ENCODE data around the gene RIMBP2. TPM values are rescaled to one million over a fixed set of nuclear protein-coding genes. Genes with fewer than 3 reads are reported as not detected.

RIMBP2 gene
- total and polyA plus RNA-seq, 4 donors: 0.05 to 2.9 (median 0.95) TPM

- TF ChIP-seq CTCF (IDR thresholded peaks at IDR 0.05; ENCODE audit: control extremely low read depth, extremely low read depth): no peak
- Histone ChIP-seq H3K4me1 (ENCODE audit: control insufficient read depth in 5 of 5, insufficient read depth in 5 of 5, low read length in 5 of 5) (no peaks in the 10 kb centered on the region), H3K27ac (ENCODE audit: low read depth in 1 of 2, low read length in 1 of 2) (no peak overlapping the region), H3K4me3 (no peak overlapping the region), H3K27me3 (ENCODE audit: control insufficient read depth in 3 of 3, insufficient read depth in 3 of 3, low read length in 2 of 3) (no peaks in the 10 kb centered on the region), H3K9me3 (ENCODE audit: control insufficient read depth in 4 of 4, insufficient read depth in 3 of 4, low read length in 3 of 4) (peaks cover 0 to 18% (median under 1%) of the 10 kb centered on the region in 4 donors), H3K9ac (ENCODE audit: insufficient read depth in 1 of 2, low read length in 2 of 2) (no peak overlapping the region), H3K36me3 (ENCODE audit: control insufficient read depth in 4 of 4, insufficient read depth in 4 of 4, low read length in 4 of 4) (no peaks in the 10 kb centered on the region)
- no peak for DNase-seq
- 90 to 93% methylated on average over 20 of the region's 20 CpGs for WGBS, 2 donors
- no peak for ATAC-seq (ENCODE audit: insufficient read depth, low FRiP score)
Observed at GRCh38 chr12:130668286-130669204, 47.6 kb downstream of the RIMBP2 start.

DNA sequence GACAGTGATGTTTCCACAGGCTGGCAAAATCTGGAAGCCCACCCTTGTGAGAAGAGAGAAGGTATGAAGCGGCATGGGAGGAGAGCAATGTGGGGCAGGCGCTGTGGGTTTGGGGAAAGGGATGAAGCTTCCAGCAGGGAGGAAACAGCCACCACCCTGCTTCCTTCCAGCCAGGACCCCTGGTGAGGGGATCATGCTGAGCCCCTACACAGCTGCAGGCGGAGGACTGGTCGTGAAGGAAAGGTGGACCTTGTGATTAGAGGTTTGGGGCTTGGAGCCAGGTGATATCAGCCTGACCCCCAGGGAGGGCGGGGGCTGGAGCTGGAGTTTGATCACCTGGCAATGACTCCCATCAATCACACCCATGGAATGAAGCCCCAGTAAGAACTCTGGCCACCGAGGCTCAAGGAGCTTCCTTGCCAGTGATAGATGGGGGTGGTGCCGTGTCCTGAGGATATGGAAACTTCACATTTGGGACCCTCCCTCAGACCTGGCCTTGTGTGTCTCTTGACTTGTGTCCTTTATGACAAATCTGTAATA, 48.6 kb downstream of the RIMBP2 start:
- no peaks in the 10 kb centered on the region for H3K4me1 ChIP-seq (ENCODE audit: control insufficient read depth in 5 of 5, insufficient read depth in 5 of 5, low read length in 5 of 5)
- no peak for TF ChIP-seq CTCF (IDR thresholded peaks at IDR 0.05; ENCODE audit: control extremely low read depth, extremely low read depth)
- H3K9me3 ChIP-seq (ENCODE audit: control insufficient read depth in 4 of 4, insufficient read depth in 3 of 4, low read length in 3 of 4): peaks cover 0 to 15% (median under 1%) of the 10 kb centered on the region in 4 donors
- no peak overlapping the region for H3K9ac ChIP-seq (ENCODE audit: insufficient read depth in 1 of 2, low read length in 2 of 2)
- WGBS, 2 donors: 86 to 91% methylated on average over 7 of the region's 7 CpGs
- ATAC-seq (ENCODE audit: insufficient read depth, low FRiP score) (no peak), DNase-seq (no peak)
- H3K27me3 ChIP-seq (ENCODE audit: control insufficient read depth in 3 of 3, insufficient read depth in 3 of 3, low read length in 2 of 3): no peaks in the 10 kb centered on the region
- no peak overlapping the region for H3K27ac ChIP-seq (ENCODE audit: low read depth in 1 of 2, low read length in 1 of 2)
- no peaks in the 10 kb centered on the region for H3K36me3 ChIP-seq (ENCODE audit: control insufficient read depth in 4 of 4, insufficient read depth in 4 of 4, low read length in 4 of 4)
- no peak overlapping the region for H3K4me3 ChIP-seq

- H3K9me3 ChIP-seq (ENCODE audit: control insufficient read depth in 4 of 4, insufficient read depth in 3 of 4, low read length in 3 of 4): peaks cover 0 to 15% (median under 1%) of the 10 kb centered on the region in 4 donors
- H3K4me1 ChIP-seq (ENCODE audit: control insufficient read depth in 5 of 5, insufficient read depth in 5 of 5, low read length in 5 of 5): no peaks in the 10 kb centered on the region
- no peak overlapping the region for H3K27ac ChIP-seq (ENCODE audit: low read depth in 1 of 2, low read length in 1 of 2)
- no peaks in the 10 kb centered on the region for H3K36me3 ChIP-seq (ENCODE audit: control insufficient read depth in 4 of 4, insufficient read depth in 4 of 4, low read length in 4 of 4)
- DNase-seq (no peak), ATAC-seq (ENCODE audit: insufficient read depth, low FRiP score) (no peak)
- 81 to 92% methylated on average over 1 of the region's 1 CpG for WGBS, 2 donors
- no peak overlapping the region for H3K4me3 ChIP-seq
- H3K27me3 ChIP-seq (ENCODE audit: control insufficient read depth in 3 of 3, insufficient read depth in 3 of 3, low read length in 2 of 3): no peaks in the 10 kb centered on the region
- no peak for TF ChIP-seq CTCF (IDR thresholded peaks at IDR 0.05; ENCODE audit: control extremely low read depth, extremely low read depth)
- H3K9ac ChIP-seq (ENCODE audit: insufficient read depth in 1 of 2, low read length in 2 of 2): no peak overlapping the region
Observed at GRCh38 chr12:130666645-130667044, 49.5 kb downstream of the RIMBP2 start.

Data from lung (tissue), 12 donors.